ENCODE measurements around the gene CAPN13. TPM values are rescaled to one million over a fixed set of nuclear protein-coding genes. Genes with fewer than 3 reads are reported as not detected.

Gene CAPN13
- total RNA-seq, 1 experiment from 2014 or later, result not detected

- ChIA-PET CTCF (no interaction called here), POLR2A (no interaction called here)
- Histone ChIP-seq H3K36me3 (ENCODE audit: control insufficient read depth, insufficient read depth, low read length) (no peaks in the 10 kb centered on the region), H3K27me3 (ENCODE audit: control insufficient read depth, insufficient read depth, low read length) (peaks cover 2% of the 10 kb centered on the region; the same call in 1 of the 2 replicates), H3K27ac (ENCODE audit: low read length) (no peak overlapping the region), H3K4me3 (ENCODE audit: low read depth in 2 of 2, low read length in 2 of 2) (no peak overlapping the region), H3K4me1 (ENCODE audit: control insufficient read depth, insufficient read depth, low read length) (no peaks in the 10 kb centered on the region), H3K9me3 (ENCODE audit: control insufficient read depth, insufficient read depth, low read depth, low read length) (no peaks in the 10 kb centered on the region)
- intact Hi-C loops (cut with micrococcal nuclease; ENCODE audit: unreplicated experiment) (no loop called here), in situ Hi-C loops (cut with HindIII; ENCODE audit: low pct_unique_long_range_greater_than_20kb, low sequenced_read_pairs) (no loop called here)
- no peak for ATAC-seq
- BruUV-seq (replicated peaks), result no TSS peak
- no peak for DNase-seq (ENCODE audit: low read depth, low spot score)
- TF ChIP-seq CTCF (IDR thresholded peaks at IDR 0.05), result no peak
- no peak for TF ChIP-seq POLR2AphosphoS5 (IDR thresholded peaks at IDR 0.05; ENCODE audit: low read depth, low read length)
- TF ChIP-seq TCF7L2 (IDR thresholded peaks at IDR 0.05; ENCODE audit: low read depth, low read length), result no peak
- no peak for TF ChIP-seq SIN3A (IDR thresholded peaks at IDR 0.05; ENCODE audit: borderline replicate concordance, insufficient read depth, low read depth, low read length)
- no peak for TF ChIP-seq REST (IDR thresholded peaks at IDR 0.05; ENCODE audit: insufficient read depth in 1 of 2, low read depth in 2 of 2, low read length in 1 of 2)
Observed at GRCh38 chr2:30808695-30809094, 1.4 kb upstream of the CAPN13 start.

- no TSS peak for BruUV-seq (replicated peaks)
- in situ Hi-C loops (cut with HindIII; ENCODE audit: low pct_unique_long_range_greater_than_20kb, low sequenced_read_pairs), result no loop called here
- Histone ChIP-seq H3K36me3 (ENCODE audit: control insufficient read depth, insufficient read depth, low read length) (no peaks in the 10 kb centered on the region), H3K4me3 (ENCODE audit: low read depth in 2 of 2, low read length in 2 of 2) (no peak overlapping the region), H3K9me3 (ENCODE audit: control insufficient read depth, insufficient read depth, low read depth, low read length) (no peaks in the 10 kb centered on the region), H3K4me1 (ENCODE audit: control insufficient read depth, insufficient read depth, low read length) (no peaks in the 10 kb centered on the region), H3K27ac (ENCODE audit: low read length) (no peak overlapping the region), H3K27me3 (ENCODE audit: control insufficient read depth, insufficient read depth, low read length) (peaks cover 4% of the 10 kb centered on the region; the same call in 1 of the 2 replicates)
- TF ChIP-seq CTCF (IDR thresholded peaks at IDR 0.05) (no peak), REST (IDR thresholded peaks at IDR 0.05; ENCODE audit: insufficient read depth in 1 of 2, low read depth in 2 of 2, low read length in 1 of 2) (no peak), TCF7L2 (IDR thresholded peaks at IDR 0.05; ENCODE audit: low read depth, low read length) (no peak), SIN3A (IDR thresholded peaks at IDR 0.05; ENCODE audit: borderline replicate concordance, insufficient read depth, low read depth, low read length) (no peak), POLR2AphosphoS5 (IDR thresholded peaks at IDR 0.05; ENCODE audit: low read depth, low read length) (no peak)
- POLR2A ChIA-PET, result interaction anchor here (0.6 kb wide), 1 partner anchor 85 kb away, joined by 7 read pairs; no protein-coding TSS in a partner anchor
- DNase-seq (ENCODE audit: low read depth, low spot score) (no peak), ATAC-seq (no peak)
- intact Hi-C loops (cut with micrococcal nuclease; ENCODE audit: unreplicated experiment), result no loop called here
- CTCF ChIA-PET, result no interaction called here
Observed at GRCh38 chr2:30803281-30803680, 4.0 kb downstream of the CAPN13 start.
